Endothelial cell of umbilical vein (primary cell): ENCODE measurements around the gene CPLX1. TPM values are rescaled to one million over a fixed set of nuclear protein-coding genes. Genes with fewer than 3 reads are reported as not detected.
A peak's percentile ranks its signal among the peaks of the same experiment; 100 is the strongest.

Experiments used
- BruUV-seq: library from RNA; stranded (reverse); fragments of 400-500 nt; replicated peaks from 2 replicates; lab custom pipeline; 2021; lab: Mats Ljungman, UMichigan
- CTCF ChIA-PET: fragments of 300-600, 350-600 bp; sonication (Branson Sonifier 250); formaldehyde crosslinking; loops from one replicate; lab custom pipeline; 2021; ENCODE audit warnings: antibody characterized with exemption, inconsistent platforms; lab: Charles Lee
- POLR2A ChIA-PET: fragments of 300-600, 350-600 bp; sonication (Branson Sonifier 250); formaldehyde crosslinking; loops from one replicate; lab custom pipeline; 2021; ENCODE audit warnings: antibody characterized with exemption, inconsistent platforms; lab: Charles Lee
- DNase-seq: peaks from one replicate; pipeline ENCODE4 v3.0.0-alpha.2; 2011; ENCODE audit warnings: low read depth, low spot score
- FAIRE-seq: peaks from 2 replicates; lab custom pipeline; 2011; peaks lifted over from hg19 to GRCh38; lab: Jason Lieb, UNC
- H2AFZ ChIP-seq: 2 replicates; pipeline ENCODE4 v1.6.0; 2012; ENCODE audit warnings: low read depth, low read length, control low read depth, inconsistent platforms
- H3K27ac ChIP-seq: 2 replicates; pipeline ENCODE4 v1.5.1; 2011; ENCODE audit warnings: low read depth, mild to moderate bottlenecking, control low read depth, low read length, moderate library complexity; ENCODE audit not compliant: insufficient read depth
- H3K27me3 ChIP-seq, 2 experiments: 2 replicates each; pipeline versions ENCODE4 v1.6.0 to v1.6.1; 2011; ENCODE audit warnings: low read length in 2 of 2, mixed read lengths in 1 of 2; ENCODE audit not compliant: control insufficient read depth in 2 of 2, insufficient read depth in 2 of 2
- H3K36me3 ChIP-seq, 2 experiments: 2 replicates in 1 of 2; 3 replicates in 1 of 2; pipeline ENCODE4 v1.5.1; 2011; ENCODE audit warnings: low read length in 2 of 2, mild to moderate bottlenecking in 1 of 2, moderate library complexity in 1 of 2; ENCODE audit not compliant: control insufficient read depth in 2 of 2, insufficient read depth in 2 of 2; ENCODE audit errors: extremely low read depth in 1 of 2
- H3K4me1 ChIP-seq: 3 replicates; pipeline ENCODE4 v1.5.1; 2011; ENCODE audit warnings: mild to moderate bottlenecking, low read length; ENCODE audit not compliant: control insufficient read depth, insufficient read depth; ENCODE audit errors: extremely low read depth
- H3K4me2 ChIP-seq: 2 replicates; pipeline ENCODE4 v1.6.1; 2011; ENCODE audit warnings: low read length, control low read depth, mixed read lengths; ENCODE audit not compliant: insufficient read depth
- H3K4me3 ChIP-seq, 3 experiments: fragments of 200-600 bp in 1 of 3; sonication (generic), shearing (Covaris generic) in 1 of 3; replicated peaks in 1 of 3; 2 replicates each; pipeline ENCODE4 v1.5.1; 2011 to 2016; ENCODE audit warnings: control low read depth in 3 of 3, low read length in 3 of 3, mild to moderate bottlenecking in 2 of 3, inconsistent platforms in 1 of 3, low read depth in 1 of 3, moderate library complexity in 1 of 3; ENCODE audit not compliant: insufficient read depth in 1 of 3
- H3K79me2 ChIP-seq: 2 replicates; pipeline ENCODE4 v1.6.0; 2012; ENCODE audit warnings: low read length, inconsistent platforms; ENCODE audit not compliant: control insufficient read depth, insufficient read depth
- H3K9ac ChIP-seq: replicated peaks from 2 replicates; pipeline ENCODE3; 2011; ENCODE audit warnings: low read length, control low read depth; ENCODE audit not compliant: insufficient read depth; ENCODE audit errors: extremely low read depth
- H3K9me1 ChIP-seq: replicated peaks from 3 replicates; pipeline ENCODE4 v1.6.0; 2011; ENCODE audit warnings: mild to moderate bottlenecking, low read length; ENCODE audit not compliant: control insufficient read depth, insufficient read depth; ENCODE audit errors: extremely low read depth
- H3K9me3 ChIP-seq: replicated peaks from 2 replicates; pipeline ENCODE4 v1.5.1; 2012; ENCODE audit warnings: low read length, inconsistent platforms; ENCODE audit not compliant: control insufficient read depth, insufficient read depth
- H4K20me1 ChIP-seq: replicated peaks from 2 replicates; pipeline ENCODE3; 2011; ENCODE audit warnings: mild to moderate bottlenecking, low read length; ENCODE audit not compliant: control insufficient read depth, insufficient read depth; ENCODE audit errors: extremely low read depth
- CTCF ChIP-seq, 2 donors: IDR thresholded peaks; 1 replicate in 1 of 2; 2 replicates in 1 of 2; pipeline ENCODE4 v1.5.1; 2011; ENCODE audit warnings: low read length in 2 of 2, mild to moderate bottlenecking in 2 of 2, moderate library complexity in 2 of 2, control low read depth in 1 of 2, inconsistent platforms in 1 of 2, low read depth in 1 of 2; ENCODE audit not compliant: insufficient read depth in 1 of 2; ENCODE audit errors: extremely low read depth in 1 of 2
- EZH2 ChIP-seq: IDR thresholded peaks from 2 replicates; pipeline ENCODE4 v1.6.1; 2012; ENCODE audit warnings: borderline replicate concordance, low read depth, mild to moderate bottlenecking, moderate library complexity, low read length, inconsistent platforms; ENCODE audit not compliant: severe bottlenecking
- FOS ChIP-seq: IDR thresholded peaks from 2 replicates; pipeline ENCODE4 v1.6.1; 2011; ENCODE audit warnings: mild to moderate bottlenecking, low read length, moderate library complexity, borderline replicate concordance; ENCODE audit not compliant: insufficient read depth
- GATA2 ChIP-seq: IDR thresholded peaks from 2 replicates; pipeline ENCODE4 v1.7.0; 2011; ENCODE audit warnings: low read depth, mild to moderate bottlenecking, moderate library complexity, mixed read lengths, low read length; ENCODE audit not compliant: insufficient read length, insufficient read depth
- JUN ChIP-seq: IDR thresholded peaks from 2 replicates; pipeline ENCODE4 v1.6.1; 2011; ENCODE audit warnings: borderline replicate concordance, low read depth; ENCODE audit not compliant: insufficient read length, insufficient read depth
- MAX ChIP-seq: IDR thresholded peaks from 2 replicates; pipeline ENCODE4 v1.6.1; 2011; ENCODE audit not compliant: insufficient read depth, insufficient read length
- MYC ChIP-seq: IDR thresholded peaks from one replicate; pipeline ENCODE4 v1.6.1; 2011; ENCODE audit warnings: mild to moderate bottlenecking, low read depth, low read length
- POLR2A ChIP-seq: IDR thresholded peaks from 2 replicates; pipeline ENCODE4 v1.6.1; 2012; ENCODE audit warnings: low read depth, mild to moderate bottlenecking, control low read depth, low read length
- POLR2AphosphoS5 ChIP-seq: IDR thresholded peaks from 2 replicates; pipeline ENCODE4 v1.6.1; 2012; ENCODE audit warnings: low read depth, mild to moderate bottlenecking, control low read depth, low read length, moderate library complexity; ENCODE audit not compliant: insufficient read depth
- dilution Hi-C: fragments of 300-500 bp; cut with MboI; formaldehyde crosslinking; loops from one replicate; pipeline ENCODE4 v1.15.0; 2019; ENCODE audit warnings: low sequenced_read_pairs; ENCODE audit not compliant: extremely low pct_ligation_motif_present
- intact Hi-C: fragments of 100-400 bp; cut with micrococcal nuclease; formaldehyde crosslinking; loops from one replicate; pipeline ENCODE4 v1.10.0; 2022
- polyA plus RNA-seq, 4 experiments: library from polyadenylated mRNA; depleted of rRNA in 3 of 4; stranded (reverse) in 3 of 4; unstranded in 1 of 4; fragments of >200 nt; gene quantifications; 2 replicates each; pipeline versions ENCODE4 v1.2.1 to v1.2.3, GENCODE V29; 2011 to 2012; ENCODE audit warnings: missing spikeins in 1 of 4
- total RNA-seq: library from RNA; stranded (reverse); gene quantifications from 2 replicates; pipeline ENCODE4 v1.2.3, GENCODE V29; 2021

Gene CPLX1
- total and polyA plus RNA-seq, 2 donors (not counting 3 experiments of a cell fraction or from before 2014, with no cell fraction given): 1.0 to 1.8 TPM

- Histone ChIP-seq H4K20me1 (no peaks in the 10 kb centered on the region), H3K9ac (no peak overlapping the region), H3K79me2 (peaks cover 14% of the 10 kb centered on the region), H3K36me3 (peaks cover 10 to 41% of the 10 kb centered on the region in 2 experiments), H3K27me3 (no peaks in the 10 kb centered on the region), H3K4me1 (peaks cover 4% of the 10 kb centered on the region), H3K9me1 (no peaks in the 10 kb centered on the region), H2AFZ (no peak overlapping the region), H3K9me3 (no peaks in the 10 kb centered on the region), H3K4me2 (no peak overlapping the region), H3K4me3 (no peak overlapping the region), H3K27ac (no peak overlapping the region)
- POLR2A ChIA-PET: no interaction called here
- FAIRE-seq: no peak
- dilution Hi-C loops: no loop called here
- CTCF ChIA-PET: interaction anchor here (2.6 kb wide), 1 partner anchor 22 kb away, joined by 13 read pairs; no protein-coding TSS in a partner anchor
- intact Hi-C loops: no loop called here
- BruUV-seq: no TSS peak
- TF ChIP-seq EZH2: no peak
- no peak for TF ChIP-seq CTCF (IDR thresholded peaks at IDR 0.05; ENCODE audit: extremely low read depth in 1 of 2, insufficient read depth in 1 of 2, low read depth in 1 of 2, low read length in 2 of 2)
- TF ChIP-seq POLR2A: peak; percentile 38
- DNase-seq: no peak
Observed at GRCh38 chr4:764405-765169, 61.3 kb downstream of the CPLX1 start.

GRCh38 chr4:763922-764321 is 62.0 kb downstream of the CPLX1 start:
- Histone ChIP-seq H4K20me1 (no peaks in the 10 kb centered on the region), H2AFZ (no peak overlapping the region), H3K9me3 (no peaks in the 10 kb centered on the region), H3K27ac (no peak overlapping the region), H3K9ac (no peak overlapping the region), H3K9me1 (no peaks in the 10 kb centered on the region), H3K4me3 (no peak overlapping the region), H3K4me1 (peaks cover 4% of the 10 kb centered on the region), H3K4me2 (no peak overlapping the region), H3K27me3 (no peaks in the 10 kb centered on the region), H3K36me3 (peaks cover 8 to 36% of the 10 kb centered on the region in 2 experiments), H3K79me2 (peaks cover 8% of the 10 kb centered on the region)
- intact Hi-C loops: no loop called here
- CTCF ChIA-PET: no interaction called here
- FAIRE-seq: no peak
- DNase-seq: no peak
- POLR2A ChIA-PET: no interaction called here
- no TSS peak for BruUV-seq
- dilution Hi-C loops: no loop called here
- no peak for TF ChIP-seq POLR2A
- no peak for TF ChIP-seq MYC
- TF ChIP-seq MAX: no peak
- no peak for TF ChIP-seq EZH2
- no peak for TF ChIP-seq GATA2
- no peak for TF ChIP-seq JUN
- no peak for TF ChIP-seq CTCF (IDR thresholded peaks at IDR 0.05; ENCODE audit: extremely low read depth in 1 of 2, insufficient read depth in 1 of 2, low read depth in 1 of 2, low read length in 2 of 2)
- no peak for TF ChIP-seq POLR2AphosphoS5
- TF ChIP-seq FOS: no peak
